Neural cell (in vitro differentiated cells): Measurements from ENCODE around the gene TNRC6C.

Experiments used
- CTCF ChIP-seq: fragments of 450-650 bp; IDR thresholded peaks from 2 replicates; pipeline ENCODE4 v1.5.1; 2014; ENCODE audit warnings: antibody characterized with exemption, mild to moderate bottlenecking, moderate library complexity; ENCODE audit not compliant: poor library complexity, severe bottlenecking
- EZH2 ChIP-seq: fragments of 200-600, 300-800 bp; shearing (Covaris generic), sonication (generic); IDR thresholded peaks from 2 replicates; pipeline ENCODE4 v1.6.1; 2014; ENCODE audit warnings: antibody characterized with exemption, low read length, borderline replicate concordance, mild to moderate bottlenecking; ENCODE audit not compliant: insufficient read depth, poor library complexity, severe bottlenecking
- MXI1 ChIP-seq: fragments of 450-650 bp; conservative IDR thresholded peaks from 2 replicates; pipeline ENCODE4 v1.6.1; 2014; ENCODE audit warnings: antibody characterized with exemption, mild to moderate bottlenecking; ENCODE audit not compliant: poor library complexity, severe bottlenecking
- POLR2AphosphoS5 ChIP-seq: IDR thresholded peaks from 2 replicates; pipeline ENCODE4 v1.6.1; 2012
- RAD21 ChIP-seq: fragments of 450-650 bp; conservative IDR thresholded peaks from 2 replicates; pipeline ENCODE4 v1.6.1; 2014; ENCODE audit warnings: antibody characterized with exemption, mild to moderate bottlenecking, moderate library complexity
- SMC3 ChIP-seq: fragments of 450-650 bp; conservative IDR thresholded peaks from 2 replicates; pipeline ENCODE4 v1.6.1; 2014; ENCODE audit warnings: antibody characterized with exemption, mild to moderate bottlenecking, moderate library complexity; ENCODE audit not compliant: poor library complexity
- TAF1 ChIP-seq: IDR thresholded peaks from 2 replicates; pipeline ENCODE4 v1.6.1; 2012; ENCODE audit warnings: low read depth
- TF ChIP-seq, protein P1 (sequence below): IDR thresholded peaks from 2 replicates; pipeline ENCODE4 v1.6.1; 2012; ENCODE audit warnings: borderline replicate concordance

- TF ChIP-seq CTCF (no peak), SMC3 (no peak), EZH2 (no peak), TAF1 (no peak), POLR2AphosphoS5 (no peak), MXI1 (no peak), RAD21 (no peak)
- TF ChIP-seq, protein P1, sequence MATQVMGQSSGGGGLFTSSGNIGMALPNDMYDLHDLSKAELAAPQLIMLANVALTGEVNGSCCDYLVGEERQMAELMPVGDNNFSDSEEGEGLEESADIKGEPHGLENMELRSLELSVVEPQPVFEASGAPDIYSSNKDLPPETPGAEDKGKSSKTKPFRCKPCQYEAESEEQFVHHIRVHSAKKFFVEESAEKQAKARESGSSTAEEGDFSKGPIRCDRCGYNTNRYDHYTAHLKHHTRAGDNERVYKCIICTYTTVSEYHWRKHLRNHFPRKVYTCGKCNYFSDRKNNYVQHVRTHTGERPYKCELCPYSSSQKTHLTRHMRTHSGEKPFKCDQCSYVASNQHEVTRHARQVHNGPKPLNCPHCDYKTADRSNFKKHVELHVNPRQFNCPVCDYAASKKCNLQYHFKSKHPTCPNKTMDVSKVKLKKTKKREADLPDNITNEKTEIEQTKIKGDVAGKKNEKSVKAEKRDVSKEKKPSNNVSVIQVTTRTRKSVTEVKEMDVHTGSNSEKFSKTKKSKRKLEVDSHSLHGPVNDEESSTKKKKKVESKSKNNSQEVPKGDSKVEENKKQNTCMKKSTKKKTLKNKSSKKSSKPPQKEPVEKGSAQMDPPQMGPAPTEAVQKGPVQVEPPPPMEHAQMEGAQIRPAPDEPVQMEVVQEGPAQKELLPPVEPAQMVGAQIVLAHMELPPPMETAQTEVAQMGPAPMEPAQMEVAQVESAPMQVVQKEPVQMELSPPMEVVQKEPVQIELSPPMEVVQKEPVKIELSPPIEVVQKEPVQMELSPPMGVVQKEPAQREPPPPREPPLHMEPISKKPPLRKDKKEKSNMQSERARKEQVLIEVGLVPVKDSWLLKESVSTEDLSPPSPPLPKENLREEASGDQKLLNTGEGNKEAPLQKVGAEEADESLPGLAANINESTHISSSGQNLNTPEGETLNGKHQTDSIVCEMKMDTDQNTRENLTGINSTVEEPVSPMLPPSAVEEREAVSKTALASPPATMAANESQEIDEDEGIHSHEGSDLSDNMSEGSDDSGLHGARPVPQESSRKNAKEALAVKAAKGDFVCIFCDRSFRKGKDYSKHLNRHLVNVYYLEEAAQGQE: no peak
Observed at GRCh38 chr17:77973953-77974352, 15.4 kb downstream of the TNRC6C start.
